ENCODE results near the gene CHCHD10. TPM values are rescaled to one million over a fixed set of nuclear protein-coding genes. Genes with fewer than 3 reads are reported as not detected.

CHCHD10 gene
- total and polyA plus RNA-seq, 5 donors, result 993 to 1,434 (median 1,153) TPM

GRCh38 chr22:23716811-23717801 lies 50.7 kb downstream of the CHCHD10 start:
- intact Hi-C loops (cut with DNase I), result no loop called here
- 5% methylated on average over 84 of the region's 84 CpGs for WGBS

More at GRCh38 chr22:23716811-23717801, 50.7 kb downstream of the CHCHD10 start:
- peak overlapping the region; percentile 1 for H3K27ac ChIP-seq (ENCODE audit: low read length)
- peak overlapping the region; percentile 87 for H3K4me3 ChIP-seq (ENCODE audit: low read length)
- H3K4me1 ChIP-seq (ENCODE audit: control insufficient read depth, insufficient read depth, low read length), result peaks cover 7% of the 10 kb centered on the region
- ATAC-seq, result peak; percentile 95 to 96
- no peaks in the 10 kb centered on the region for H3K9me3 ChIP-seq (ENCODE audit: control insufficient read depth, low read length)
- DNase-seq, result peak; percentile 87 to 95 (median 94)
- no peaks in the 10 kb centered on the region for H3K27me3 ChIP-seq (ENCODE audit: control insufficient read depth, insufficient read depth)

Other genes starting within 250 kb of the CHCHD10 start
- not detected for gene IGLL1, start 187.7 kb downstream of the CHCHD10 start, total RNA-seq
- not detected for gene IGLL1, start 187.7 kb downstream of the CHCHD10 start, polyA plus RNA-seq
- gene DRICH1, start 135.7 kb downstream of the CHCHD10 start, total RNA-seq, result under 1 TPM in 1 of 4 donors, not detected in 3; 0.37 TPM
- gene DRICH1, start 135.7 kb downstream of the CHCHD10 start, polyA plus RNA-seq, result 0.09 TPM
- not detected for gene RGL4, start 77.0 kb downstream of the CHCHD10 start, total RNA-seq
- gene RGL4, start 77.0 kb downstream of the CHCHD10 start, polyA plus RNA-seq, result 0.45 TPM
- 1 to 10 TPM; 5.6 to 6.3 (median 6.1) TPM for gene ZNF70, start 16.9 kb downstream of the CHCHD10 start, total RNA-seq
- 1.9 TPM for gene ZNF70, start 16.9 kb downstream of the CHCHD10 start, polyA plus RNA-seq
- under 1 TPM in 2 of 4 donors, not detected in 2; 0.40 to 0.41 TPM for gene VPREB3, start 13.5 kb downstream of the CHCHD10 start, total RNA-seq
- gene VPREB3, start 13.5 kb downstream of the CHCHD10 start, polyA plus RNA-seq, result 0.61 TPM
- under 1 TPM in 1 of 4 donors, not detected in 3; 0.21 TPM for gene C22orf15, start 5.0 kb downstream of the CHCHD10 start, total RNA-seq
- gene C22orf15, start 5.0 kb downstream of the CHCHD10 start, polyA plus RNA-seq, result not detected
- gene MMP11, start 4.9 kb upstream of the CHCHD10 start, total RNA-seq, result 10 to 100 TPM in 2 of 4 donors, 1 to 10 TPM in 2; 2.8 to 15.4 (median 11.5) TPM
- gene MMP11, start 4.9 kb upstream of the CHCHD10 start, polyA plus RNA-seq, result 5.9 TPM
- gene SMARCB1, start 19.0 kb upstream of the CHCHD10 start, total RNA-seq, result 10 to 100 TPM; 48.8 to 55.9 (median 49.4) TPM
- 41.1 TPM for gene SMARCB1, start 19.0 kb upstream of the CHCHD10 start, polyA plus RNA-seq
- gene DERL3, start 71.0 kb upstream of the CHCHD10 start, total RNA-seq, result 10 to 100 TPM in 2 of 4 donors, 1 to 10 TPM in 2; 6.1 to 11.6 (median 9.2) TPM
- gene DERL3, start 71.0 kb upstream of the CHCHD10 start, polyA plus RNA-seq, result 5.0 TPM
- gene SLC2A11, start 89.9 kb upstream of the CHCHD10 start, total RNA-seq, result 10 to 100 TPM; 12.0 to 27.2 (median 21.0) TPM
- 23.4 TPM for gene SLC2A11, start 89.9 kb upstream of the CHCHD10 start, polyA plus RNA-seq
- 100 to 1,000 TPM; 250 to 364 (median 272) TPM for gene MIF, start 126.4 kb upstream of the CHCHD10 start, total RNA-seq
- 369 TPM for gene MIF, start 126.4 kb upstream of the CHCHD10 start, polyA plus RNA-seq
- gene GSTT2B, start 193.2 kb upstream of the CHCHD10 start, total RNA-seq, result 10 to 100 TPM in 1 of 4 donors, 1 to 10 TPM in 3; 2.9 to 11.1 (median 7.1) TPM
- 8.5 TPM for gene GSTT2B, start 193.2 kb upstream of the CHCHD10 start, polyA plus RNA-seq
- 1 to 10 TPM in 2 of 4 donors, not detected in 2; 1.5 to 2.4 TPM for gene DDTL, start 198.9 kb upstream of the CHCHD10 start, total RNA-seq
- gene DDTL, start 198.9 kb upstream of the CHCHD10 start, polyA plus RNA-seq, result 2.7 TPM
- gene DDT, start 206.5 kb upstream of the CHCHD10 start, total RNA-seq, result 100 to 1,000 TPM; 125 to 175 (median 156) TPM
- 437 TPM for gene DDT, start 206.5 kb upstream of the CHCHD10 start, polyA plus RNA-seq
- gene GSTT2, start 212.2 kb upstream of the CHCHD10 start, total RNA-seq, result not detected
- gene GSTT2, start 212.2 kb upstream of the CHCHD10 start, polyA plus RNA-seq, result 0.14 TPM
- gene GSTT4, start 237.5 kb upstream of the CHCHD10 start, total RNA-seq, result not detected
- gene GSTT4, start 237.5 kb upstream of the CHCHD10 start, polyA plus RNA-seq, result not detected
- gene CABIN1, start 243.3 kb upstream of the CHCHD10 start, total RNA-seq, result 10 to 100 TPM; 34.7 to 48.6 (median 46.0) TPM
- 31.8 TPM for gene CABIN1, start 243.3 kb upstream of the CHCHD10 start, polyA plus RNA-seq

All from right cardiac atrium (tissue), 5 donors.